IPS-18c (cell line): Measurements from ENCODE around the gene EFNA5.

ENCODE experiments used
- H3K4me3 ChIP-seq: 2 replicates; pipeline ENCODE4 v1.7.0; 2013; ENCODE audit warnings: low read depth, mild to moderate bottlenecking, low read length, moderate library complexity; ENCODE audit not compliant: insufficient read depth
- H3K9me3 ChIP-seq: one replicate; pipeline ENCODE4 v1.6.1; 2013; ENCODE audit warnings: mild to moderate bottlenecking, low read length, moderate library complexity; ENCODE audit not compliant: control insufficient read depth, insufficient read depth

EFNA5 gene

DNA sequence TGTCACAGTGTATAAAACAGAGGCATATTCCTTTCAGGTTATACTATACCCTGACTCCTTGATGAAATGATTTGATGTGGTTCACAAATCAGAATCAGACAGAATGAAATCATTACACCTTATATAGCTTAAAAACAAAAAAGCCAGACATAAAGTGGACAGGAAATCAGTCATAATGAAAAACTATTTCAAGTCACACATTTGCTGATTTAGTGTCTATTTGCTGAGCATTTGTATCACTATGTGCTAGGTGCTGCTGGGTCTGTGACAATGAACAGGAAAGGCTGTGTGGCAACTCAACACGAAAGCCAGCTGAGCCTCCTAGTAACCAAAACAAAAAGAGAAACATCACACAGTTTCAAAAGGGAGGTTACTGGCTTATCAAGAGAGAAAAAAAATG, 194.0 kb downstream of the EFNA5 start:
- no peaks in the 10 kb centered on the region for H3K9me3 ChIP-seq
- H3K4me3 ChIP-seq = no peak overlapping the region

DNA sequence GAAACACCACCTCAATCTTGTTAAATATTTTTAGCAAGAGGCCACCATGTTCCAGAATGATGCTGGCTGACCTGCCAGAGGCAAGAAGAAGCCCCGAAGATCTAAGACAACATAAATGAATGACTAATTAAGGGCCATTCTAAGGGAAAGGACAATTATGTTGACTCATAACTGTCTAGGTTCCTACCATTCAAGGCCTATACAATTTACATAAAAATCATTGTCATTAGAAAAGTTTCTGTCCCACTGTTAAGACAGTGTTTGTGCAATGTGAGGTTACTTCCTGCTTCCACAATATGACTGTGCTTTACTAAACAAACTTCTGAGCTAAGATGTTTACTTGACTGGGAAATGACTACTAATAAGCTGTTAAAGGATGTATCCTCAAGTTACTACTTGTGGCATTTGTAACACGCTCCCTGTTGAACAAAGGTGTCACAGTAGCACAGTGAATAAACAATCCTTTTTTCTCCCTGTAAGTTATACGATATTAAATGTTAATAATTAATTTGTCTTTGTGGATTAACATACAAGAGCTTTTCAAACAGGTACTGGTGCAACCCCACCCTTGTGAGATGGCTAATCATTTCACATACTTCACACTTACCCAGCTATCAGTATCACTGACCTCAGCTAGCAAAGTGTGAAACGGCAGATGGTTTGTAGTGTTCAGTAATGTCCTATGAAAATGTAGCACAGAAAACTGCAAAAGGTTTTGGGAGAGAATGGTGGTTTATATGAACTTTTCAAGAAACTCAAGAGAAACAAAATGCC, 195.8 kb downstream of the EFNA5 start:
- Histone ChIP-seq H3K9me3 (no peaks in the 10 kb centered on the region), H3K4me3 (no peak overlapping the region)

DNA sequence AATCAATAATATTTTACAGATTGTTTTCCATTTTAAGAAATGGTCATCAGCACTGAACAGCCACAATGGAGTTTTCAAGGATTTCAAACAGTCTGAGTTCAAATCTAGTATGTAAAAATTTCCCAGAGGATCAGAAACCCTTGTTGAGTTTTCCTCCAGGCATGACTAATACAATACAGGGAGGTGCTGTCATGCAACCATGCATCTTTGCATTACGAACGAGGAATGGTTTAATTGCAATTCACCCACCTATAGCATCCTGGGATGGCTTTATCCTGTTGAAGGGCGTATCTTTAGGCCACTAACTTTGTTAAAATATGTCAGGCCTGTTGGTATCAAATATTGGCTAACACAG, 196.4 kb downstream of the EFNA5 start:
- H3K9me3 ChIP-seq = no peaks in the 10 kb centered on the region
- H3K4me3 ChIP-seq = no peak overlapping the region

DNA sequence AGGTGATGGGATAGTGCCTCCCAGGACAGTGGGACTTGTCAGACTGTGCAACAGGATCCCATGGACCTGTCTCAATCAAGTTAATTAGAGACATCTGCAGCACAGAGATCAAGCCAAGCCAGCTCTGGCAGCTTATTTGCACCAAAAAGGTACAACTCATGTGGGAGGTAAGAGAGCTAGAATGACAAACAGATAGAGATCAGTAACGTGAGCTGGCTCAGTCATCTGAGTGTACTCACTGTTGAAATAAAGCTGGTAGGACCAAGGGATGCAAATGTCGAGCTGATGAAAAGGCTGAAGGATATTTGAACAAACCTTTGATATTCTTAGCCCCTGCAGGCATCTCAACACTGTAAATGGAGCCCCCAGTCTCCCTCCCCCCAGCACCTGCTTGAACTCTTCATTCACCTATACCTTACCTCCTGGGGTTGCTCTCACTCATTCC, 198.1 kb downstream of the EFNA5 start:
- Histone ChIP-seq H3K4me3 (no peak overlapping the region), H3K9me3 (no peaks in the 10 kb centered on the region)

DNA sequence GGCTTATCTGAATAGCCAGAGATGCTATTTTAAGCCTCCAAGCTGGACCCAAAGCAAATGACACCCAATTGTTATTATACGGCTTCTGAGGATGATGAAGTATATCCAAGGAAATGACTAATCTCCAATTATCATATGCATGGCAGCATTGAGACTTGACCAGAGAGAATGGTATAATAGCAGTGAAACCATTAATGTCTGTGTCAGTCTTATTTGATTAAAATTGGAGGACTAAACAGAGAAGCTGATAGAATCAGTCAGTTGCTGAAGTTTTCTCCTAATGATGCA, 200.5 kb downstream of the EFNA5 start:
- Histone ChIP-seq H3K4me3 (no peak overlapping the region), H3K9me3 (no peaks in the 10 kb centered on the region)

DNA sequence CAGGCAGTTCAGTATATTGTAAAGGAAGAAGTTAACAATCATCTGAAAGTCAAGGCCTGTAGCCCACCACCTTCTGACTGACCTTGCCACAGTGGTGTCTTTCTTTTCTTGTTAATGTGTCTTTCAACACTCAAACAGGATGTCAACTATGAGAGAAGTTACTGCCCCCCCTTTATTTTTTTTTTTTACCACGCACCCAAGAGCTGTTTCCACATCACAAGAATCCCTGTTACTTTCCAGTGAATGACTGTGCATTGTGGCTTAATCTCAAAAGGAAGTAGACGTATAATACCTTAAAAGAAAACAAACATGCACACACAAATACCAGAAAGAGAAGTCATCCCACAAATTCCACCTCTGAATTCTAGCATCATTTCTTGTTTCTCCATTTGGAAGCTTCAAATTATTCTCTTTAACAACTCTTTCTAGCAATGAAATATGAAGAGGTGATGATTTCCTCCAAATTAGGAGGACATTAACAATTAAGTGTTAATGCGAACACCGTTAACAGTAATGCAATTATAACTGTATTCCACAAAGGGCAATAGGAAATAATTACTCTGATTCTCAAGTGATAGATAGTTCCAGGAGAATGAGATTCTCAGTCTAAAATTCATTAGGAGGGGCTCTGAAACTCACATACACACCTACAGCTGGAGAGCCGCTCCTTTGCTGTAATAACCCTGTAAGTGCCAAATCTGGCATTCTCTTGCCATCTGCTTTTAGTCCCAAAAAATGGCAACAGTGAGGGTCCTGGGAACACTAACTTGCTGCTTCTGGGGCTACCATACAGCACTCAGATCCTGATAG, 201.0 kb downstream of the EFNA5 start:
- H3K4me3 ChIP-seq = no peak overlapping the region

DNA sequence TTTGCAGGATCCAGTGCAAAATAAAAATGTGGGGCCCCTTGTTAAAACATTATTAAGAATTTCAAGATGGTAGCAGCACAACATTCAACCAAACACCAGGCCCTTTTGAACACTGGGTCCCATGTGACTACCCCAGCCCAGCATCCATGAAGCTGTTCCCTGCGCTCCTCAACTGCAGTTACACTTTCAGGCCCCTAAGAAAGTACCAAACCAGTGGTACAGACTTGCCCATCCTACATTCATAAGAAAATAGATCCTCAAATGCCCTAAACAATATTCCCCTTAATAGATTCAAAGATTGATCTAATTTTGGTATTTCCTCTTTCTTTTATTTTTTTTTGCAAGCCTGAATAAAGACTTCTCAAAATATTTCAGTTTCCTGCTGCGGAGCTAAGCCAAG, 201.7 kb downstream of the EFNA5 start:
- Histone ChIP-seq H3K4me3 (no peak overlapping the region), H3K9me3 (no peaks in the 10 kb centered on the region)

More for the DNA sequence above, 201.0 kb downstream of the EFNA5 start:
- H3K9me3 ChIP-seq = no peaks in the 10 kb centered on the region

DNA sequence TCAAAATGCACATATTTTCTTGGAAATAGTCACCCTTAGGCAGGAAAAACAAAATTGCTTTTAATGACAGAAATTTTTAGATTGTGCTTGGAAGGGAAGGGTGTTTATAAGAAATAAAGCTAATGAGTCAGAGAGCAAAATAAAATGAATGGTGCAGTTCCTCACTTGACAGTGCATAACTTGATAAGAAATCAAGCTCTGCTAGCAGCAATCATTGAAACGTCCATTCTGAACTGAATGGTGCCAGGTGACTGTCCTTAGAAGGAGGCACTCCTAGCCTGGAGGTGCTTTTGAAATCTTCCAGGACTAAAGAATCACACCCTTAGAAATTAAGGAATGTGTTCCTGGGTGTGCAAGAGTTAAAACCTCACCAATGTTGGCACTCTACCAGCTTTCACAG, 202.5 kb downstream of the EFNA5 start:
- H3K9me3 ChIP-seq = no peaks in the 10 kb centered on the region
- H3K4me3 ChIP-seq = no peak overlapping the region

DNA sequence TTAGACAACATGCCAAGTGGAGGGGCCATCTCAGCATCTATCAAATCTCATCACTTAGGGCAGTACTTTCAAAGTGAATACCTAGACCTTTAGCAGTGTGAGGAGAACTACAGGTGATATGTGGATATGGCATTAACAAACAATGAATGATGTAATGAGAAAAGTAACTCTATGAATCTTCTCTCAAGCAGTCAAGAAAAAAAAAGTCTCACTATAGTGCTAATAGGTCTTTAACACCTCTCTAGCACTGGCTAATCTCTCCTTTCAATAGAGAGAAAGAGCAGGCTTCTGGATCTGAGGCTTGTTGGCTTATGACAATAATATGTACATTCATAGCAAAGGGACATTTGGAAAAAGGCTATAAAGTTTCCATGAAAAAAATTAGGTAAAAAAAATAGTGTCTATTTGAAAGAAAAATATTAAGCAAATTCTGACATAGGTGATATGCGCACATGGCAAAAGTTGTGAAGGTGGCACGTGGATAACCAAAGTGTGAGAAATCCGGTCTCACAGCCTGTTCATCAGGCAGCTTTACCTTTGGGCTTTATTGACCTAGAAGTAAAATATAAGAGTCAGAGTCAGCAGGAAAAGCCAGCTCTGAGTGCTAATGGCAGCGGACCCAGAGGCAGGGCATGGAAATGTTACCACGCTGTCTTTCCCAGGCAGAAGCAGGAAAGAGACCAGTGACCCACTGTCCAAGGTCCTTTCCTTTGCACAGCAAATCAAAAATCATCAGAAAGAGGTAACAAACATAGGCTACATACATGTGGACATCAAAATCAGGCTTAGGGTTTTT, 203.4 kb downstream of the EFNA5 start:
- Histone ChIP-seq H3K4me3 (no peak overlapping the region), H3K9me3 (no peaks in the 10 kb centered on the region)

DNA sequence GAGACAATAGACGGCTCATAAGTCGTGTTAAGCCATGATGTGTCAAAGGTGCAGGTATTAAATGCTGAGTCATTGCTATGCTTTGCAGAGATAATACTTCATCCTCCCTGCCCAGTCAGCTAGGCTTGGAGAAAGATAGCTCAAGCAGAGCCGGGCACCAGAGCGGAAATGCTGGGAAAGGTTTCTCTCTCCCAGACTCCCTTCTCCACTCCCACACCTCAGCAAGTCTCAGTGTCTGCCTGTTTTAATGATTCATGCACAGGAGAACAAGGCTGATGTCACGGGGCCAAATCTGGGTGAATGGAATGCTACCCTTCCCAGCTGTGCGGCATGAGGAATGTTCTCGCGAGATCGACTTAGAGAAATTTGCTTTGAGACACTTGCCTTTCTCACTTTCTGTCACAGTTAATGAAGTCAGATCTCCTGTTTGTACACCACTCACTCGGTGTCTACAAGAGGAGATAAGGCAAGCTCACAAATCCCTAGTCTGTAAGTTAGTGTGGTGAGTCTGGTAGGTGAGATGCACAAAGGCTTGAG, 204.4 kb downstream of the EFNA5 start:
- H3K9me3 ChIP-seq = no peaks in the 10 kb centered on the region

DNA sequence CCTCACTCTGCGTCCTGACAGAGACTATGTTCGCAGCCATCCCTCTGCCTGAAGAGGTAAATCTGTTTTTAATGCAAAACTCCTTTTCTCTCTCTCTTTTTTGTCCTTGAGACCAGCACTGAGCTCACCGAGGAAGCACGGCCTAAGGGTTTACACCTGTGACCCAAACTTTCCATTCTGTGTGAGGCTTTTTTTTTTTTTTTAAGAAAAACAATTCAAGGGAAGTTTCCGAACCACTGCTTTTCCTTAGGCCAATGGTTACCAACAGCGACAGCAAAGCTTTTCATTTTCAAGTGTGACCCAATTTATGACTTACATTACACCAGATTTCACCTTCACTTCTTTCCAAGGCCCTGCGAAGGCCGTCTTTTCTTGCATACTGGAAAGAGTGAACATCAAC, 205.9 kb downstream of the EFNA5 start:
- Histone ChIP-seq H3K9me3 (no peaks in the 10 kb centered on the region), H3K4me3 (no peak overlapping the region)

More for the DNA sequence above, 204.4 kb downstream of the EFNA5 start:
- no peak overlapping the region for H3K4me3 ChIP-seq

DNA sequence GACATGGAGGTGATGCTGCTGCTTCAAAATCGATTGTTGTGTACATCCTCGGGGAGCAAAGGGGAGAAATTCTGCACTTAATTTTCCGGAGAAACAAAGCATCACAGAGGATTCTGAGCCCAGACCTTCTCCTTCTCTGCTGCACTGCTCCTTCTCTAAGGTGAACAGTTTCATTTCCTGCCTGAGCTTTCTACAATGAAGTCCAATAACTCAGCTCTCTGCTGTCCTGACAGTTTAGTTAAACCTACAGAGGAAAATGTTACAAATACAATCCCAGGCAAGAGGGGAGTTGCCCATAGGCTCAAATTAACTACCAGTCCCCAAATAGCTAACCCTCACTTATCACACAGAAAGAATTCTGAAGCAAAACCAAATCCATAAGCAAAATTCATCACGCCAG, 206.3 kb downstream of the EFNA5 start:
- Histone ChIP-seq H3K4me3 (no peak overlapping the region), H3K9me3 (no peaks in the 10 kb centered on the region)

DNA sequence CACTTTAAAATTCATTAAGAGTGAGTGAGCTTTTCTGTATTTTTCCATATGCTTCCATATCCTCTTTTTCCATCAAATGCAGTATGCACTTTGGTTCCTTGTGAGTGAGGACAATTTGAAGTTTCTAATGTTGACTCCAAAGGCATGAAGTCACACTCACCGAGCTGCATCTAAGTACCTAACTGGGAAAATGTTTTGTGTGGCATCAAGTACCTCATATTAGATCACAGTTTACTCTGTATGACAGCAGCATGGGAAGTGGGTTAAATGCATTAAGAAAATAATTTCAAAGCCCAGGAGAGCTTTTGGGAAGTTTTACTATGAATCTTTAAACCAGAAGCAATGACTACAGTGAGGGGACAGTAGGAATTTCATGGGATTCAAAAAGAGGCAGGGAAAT, 207.0 kb downstream of the EFNA5 start:
- Histone ChIP-seq H3K9me3 (no peaks in the 10 kb centered on the region), H3K4me3 (no peak overlapping the region)

DNA sequence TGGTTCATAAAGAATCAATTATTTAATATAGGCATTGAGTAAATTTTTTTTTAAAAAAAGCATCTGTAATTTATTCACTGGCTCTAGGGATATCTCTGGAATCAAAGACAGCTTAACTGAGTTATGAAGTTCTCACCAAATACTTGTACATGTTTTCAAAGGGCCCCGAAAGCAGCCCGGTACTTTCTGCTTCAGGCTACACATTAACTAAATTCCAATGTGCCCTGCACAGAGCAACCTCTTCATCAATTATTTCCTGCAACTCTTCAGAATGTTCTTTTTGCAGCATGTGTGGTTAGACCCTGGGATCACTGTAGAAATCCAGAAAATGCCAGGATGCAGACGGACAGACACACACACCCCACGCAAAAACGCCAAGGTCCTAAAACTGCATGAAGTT, 209.0 kb downstream of the EFNA5 start:
- H3K4me3 ChIP-seq = no peak overlapping the region

DNA sequence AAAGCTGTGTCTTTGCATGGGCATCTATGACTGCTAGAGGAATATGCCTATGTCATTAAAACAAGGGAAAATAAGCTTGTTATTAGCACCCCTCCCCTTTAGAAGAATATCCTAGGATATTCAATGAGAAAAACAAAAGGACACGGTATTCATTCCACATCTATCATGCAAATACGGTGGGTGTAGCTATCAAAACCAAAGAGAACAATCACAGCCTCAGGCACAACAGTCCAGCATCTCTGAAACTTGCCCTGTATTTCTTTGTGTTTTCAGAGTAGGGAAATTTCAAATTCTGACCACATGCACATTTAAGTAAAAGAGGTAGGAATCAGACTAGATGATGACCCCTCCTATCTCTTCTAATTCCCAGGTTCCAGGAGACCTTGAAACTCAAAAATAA, 209.9 kb downstream of the EFNA5 start:
- H3K9me3 ChIP-seq = no peaks in the 10 kb centered on the region
- H3K4me3 ChIP-seq = no peak overlapping the region

More for the DNA sequence above, 209.0 kb downstream of the EFNA5 start:
- H3K9me3 ChIP-seq = no peaks in the 10 kb centered on the region

DNA sequence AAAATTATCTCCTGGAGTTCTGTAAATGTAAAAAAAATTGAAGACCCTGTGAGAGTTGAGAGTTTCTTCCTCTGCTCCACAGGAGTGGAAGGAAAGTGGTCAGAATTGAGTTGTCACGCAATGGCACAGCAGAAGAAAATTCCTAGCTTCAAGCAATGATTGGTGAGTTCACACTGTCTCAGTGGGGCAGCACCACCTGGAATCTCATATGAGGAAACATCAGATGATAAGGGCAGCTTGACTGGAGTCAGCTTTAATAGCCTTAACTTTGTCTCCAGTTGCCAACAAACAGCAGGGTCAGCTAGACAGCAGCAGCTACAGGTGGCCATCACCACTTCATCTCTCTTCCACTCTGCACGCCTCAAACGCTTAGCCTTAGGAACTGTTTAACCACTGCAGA, 211.1 kb downstream of the EFNA5 start:
- no peak overlapping the region for H3K4me3 ChIP-seq
- H3K9me3 ChIP-seq = no peaks in the 10 kb centered on the region

DNA sequence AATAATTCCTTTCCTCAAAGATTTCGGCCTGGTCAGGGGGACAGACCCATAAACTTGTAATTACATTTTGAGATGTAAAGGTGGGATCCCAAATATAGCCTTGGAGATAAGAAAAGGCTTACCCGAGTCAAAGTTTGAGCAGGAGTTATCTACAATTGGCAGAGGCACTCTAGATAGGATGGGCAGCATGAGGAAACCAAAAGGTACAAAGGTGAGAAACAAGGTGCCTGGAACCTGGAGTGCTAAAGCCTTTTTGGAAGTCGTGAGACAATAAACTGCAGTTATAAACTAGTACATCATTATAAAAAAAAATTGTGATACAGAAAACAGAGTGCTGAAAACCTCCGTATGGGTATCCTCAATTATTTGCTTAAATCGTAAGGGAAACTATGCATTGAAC, 212.4 kb downstream of the EFNA5 start:
- Histone ChIP-seq H3K4me3 (no peak overlapping the region), H3K9me3 (no peaks in the 10 kb centered on the region)

DNA sequence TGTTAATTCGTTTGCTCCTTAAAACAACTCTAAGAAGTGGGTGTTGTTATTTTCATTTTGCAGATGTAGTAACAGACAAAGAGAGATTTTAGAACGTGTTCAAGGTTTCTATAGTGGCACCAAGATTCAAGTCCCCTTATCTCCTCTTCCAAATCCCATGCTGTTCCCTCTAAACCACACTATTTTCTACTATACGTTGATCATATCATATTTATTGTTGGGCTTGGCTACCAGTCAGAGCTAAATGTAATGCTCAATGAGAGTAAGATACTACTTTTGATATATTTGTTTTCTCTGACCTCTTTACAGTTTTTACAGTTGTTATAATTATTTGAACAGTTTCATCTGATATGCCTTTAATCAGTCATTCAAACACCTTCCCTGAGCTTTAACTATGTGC, 212.9 kb downstream of the EFNA5 start:
- no peaks in the 10 kb centered on the region for H3K9me3 ChIP-seq
- H3K4me3 ChIP-seq = no peak overlapping the region
